ENCODE measurements around the gene PABPN1. TPM values are rescaled to one million over a fixed set of nuclear protein-coding genes. Genes with fewer than 3 reads are reported as not detected.

The PABPN1 gene
- total and polyA plus RNA-seq, 2 of the 13 experiments (the other 11 are each of a cell fraction or from before 2014, with no cell fraction given), result 233 to 524 TPM

DNA sequence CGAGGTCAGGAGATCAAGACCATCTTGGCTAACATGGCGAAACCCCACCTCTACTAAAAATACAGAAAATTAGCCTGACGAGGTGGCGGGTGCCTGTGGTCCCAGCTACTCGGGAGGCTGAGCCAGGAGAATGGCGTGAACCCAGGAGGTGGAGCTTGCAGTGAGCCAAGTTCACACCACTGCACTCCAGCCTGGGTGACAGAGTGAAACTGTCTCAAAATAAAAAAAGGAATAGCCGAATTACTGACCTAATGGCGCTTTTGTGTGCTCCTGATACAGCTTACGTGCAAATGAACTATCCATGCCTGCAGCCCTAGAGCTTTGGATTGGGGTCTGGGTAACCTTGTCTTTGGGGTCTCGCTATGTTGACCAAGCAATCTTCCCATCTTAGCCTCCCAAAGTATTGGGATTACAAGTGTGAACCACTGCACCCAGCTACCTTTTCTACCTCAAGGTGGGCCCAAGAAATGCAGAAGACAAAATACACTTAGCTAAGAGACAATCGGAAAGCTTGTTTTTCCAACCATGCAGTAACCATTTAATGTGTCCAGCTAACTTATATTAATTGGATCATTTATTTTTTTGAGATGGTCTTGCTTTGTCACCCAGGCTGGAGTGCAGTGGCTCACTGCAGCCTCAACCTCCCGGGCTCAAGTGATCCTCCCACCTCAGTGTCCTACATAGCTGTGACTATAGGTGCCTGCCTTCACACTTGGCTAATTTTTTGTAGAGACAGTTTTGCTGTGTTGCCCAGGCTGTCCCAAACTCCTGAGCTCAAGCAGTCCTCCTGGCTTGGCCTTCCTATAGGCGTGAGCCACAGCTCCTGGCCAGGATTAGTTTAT is 5.5 kb downstream of the PABPN1 start (continued):
- TF ChIP-seq, protein P1, sequence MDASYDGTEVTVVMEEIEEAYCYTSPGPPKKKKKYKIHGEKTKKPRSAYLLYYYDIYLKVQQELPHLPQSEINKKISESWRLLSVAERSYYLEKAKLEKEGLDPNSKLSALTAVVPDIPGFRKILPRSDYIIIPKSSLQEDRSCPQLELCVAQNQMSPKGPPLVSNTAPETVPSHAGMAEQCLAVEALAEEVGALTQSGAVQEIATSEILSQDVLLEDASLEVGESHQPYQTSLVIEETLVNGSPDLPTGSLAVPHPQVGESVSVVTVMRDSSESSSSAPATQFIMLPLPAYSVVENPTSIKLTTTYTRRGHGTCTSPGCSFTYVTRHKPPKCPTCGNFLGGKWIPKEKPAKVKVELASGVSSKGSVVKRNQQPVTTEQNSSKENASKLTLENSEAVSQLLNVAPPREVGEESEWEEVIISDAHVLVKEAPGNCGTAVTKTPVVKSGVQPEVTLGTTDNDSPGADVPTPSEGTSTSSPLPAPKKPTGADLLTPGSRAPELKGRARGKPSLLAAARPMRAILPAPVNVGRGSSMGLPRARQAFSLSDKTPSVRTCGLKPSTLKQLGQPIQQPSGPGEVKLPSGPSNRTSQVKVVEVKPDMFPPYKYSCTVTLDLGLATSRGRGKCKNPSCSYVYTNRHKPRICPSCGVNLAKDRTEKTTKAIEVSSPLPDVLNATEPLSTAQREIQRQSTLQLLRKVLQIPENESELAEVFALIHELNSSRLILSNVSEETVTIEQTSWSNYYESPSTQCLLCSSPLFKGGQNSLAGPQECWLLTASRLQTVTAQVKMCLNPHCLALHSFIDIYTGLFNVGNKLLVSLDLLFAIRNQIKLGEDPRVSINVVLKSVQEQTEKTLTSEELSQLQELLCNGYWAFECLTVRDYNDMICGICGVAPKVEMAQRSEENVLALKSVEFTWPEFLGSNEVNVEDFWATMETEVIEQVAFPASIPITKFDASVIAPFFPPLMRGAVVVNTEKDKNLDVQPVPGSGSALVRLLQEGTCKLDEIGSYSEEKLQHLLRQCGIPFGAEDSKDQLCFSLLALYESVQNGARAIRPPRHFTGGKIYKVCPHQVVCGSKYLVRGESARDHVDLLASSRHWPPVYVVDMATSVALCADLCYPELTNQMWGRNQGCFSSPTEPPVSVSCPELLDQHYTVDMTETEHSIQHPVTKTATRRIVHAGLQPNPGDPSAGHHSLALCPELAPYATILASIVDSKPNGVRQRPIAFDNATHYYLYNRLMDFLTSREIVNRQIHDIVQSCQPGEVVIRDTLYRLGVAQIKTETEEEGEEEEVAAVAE (CRISPR knock-in tag; IDR thresholded peaks at IDR 0.05; ENCODE audit: borderline replicate concordance), result no peak
- TF ChIP-seq STAG1 (CRISPR knock-in tag; IDR thresholded peaks at IDR 0.05), result no peak

DNA sequence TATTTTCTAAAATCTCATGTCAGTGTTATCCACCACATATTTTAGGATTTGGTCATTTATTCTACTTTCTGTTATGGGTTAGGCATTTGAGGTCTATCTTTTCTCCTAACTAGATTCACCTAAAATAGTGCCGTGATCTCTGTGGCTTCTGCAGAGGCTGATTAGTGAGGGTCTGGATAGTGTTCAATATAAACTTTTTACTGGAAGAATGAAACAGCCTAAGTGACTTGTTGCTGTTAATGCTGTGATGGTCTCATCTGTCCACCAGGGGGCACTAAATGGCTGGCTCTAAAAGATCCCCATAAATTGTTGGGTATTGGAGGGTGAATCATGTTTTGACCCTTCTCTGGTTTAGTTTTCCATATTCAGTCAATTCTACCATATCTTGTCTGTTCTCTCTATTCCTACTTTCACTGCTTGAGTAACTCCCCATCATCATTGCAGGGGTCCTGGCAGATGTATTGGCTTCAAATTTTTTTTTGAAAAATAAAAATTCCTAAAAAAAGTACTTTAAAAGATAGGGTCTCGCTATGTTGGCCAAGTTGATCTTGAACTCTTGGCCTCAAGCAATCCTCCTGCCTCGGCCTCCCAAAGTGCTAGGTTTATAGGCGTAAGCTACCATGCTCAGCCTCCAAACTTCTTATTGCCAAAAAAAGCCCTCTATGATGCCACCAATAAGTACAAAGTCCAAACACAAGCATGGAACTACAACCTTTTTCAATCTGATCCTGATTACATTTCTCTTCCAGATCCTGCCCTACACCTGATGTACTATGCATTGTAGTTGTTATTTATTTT is 6.9 kb downstream of the PABPN1 start:
- FAIRE-seq, result peak; percentile 86
- TF ChIP-seq ZNF563 (CRISPR knock-in tag; IDR thresholded peaks at IDR 0.05), result no peak
- peak; percentile 79 for TF ChIP-seq XRCC5 (optimal IDR thresholded peaks at IDR 0.05; ENCODE audit: low read length)
- TF ChIP-seq MAF1 (CRISPR knock-in tag; IDR thresholded peaks at IDR 0.05; ENCODE audit: borderline replicate concordance), result no peak
- 0 out of 2 replicates have a peak, but pooled peaks have one; percentile 19 for TF ChIP-seq HNF4A (CRISPR knock-in tag; IDR thresholded peaks at IDR 0.05)
- TF ChIP-seq ZNF264 (CRISPR knock-in tag; IDR thresholded peaks at IDR 0.05), result 0 out of 2 replicates have a peak, but pooled peaks have one; percentile 27
- no peak for TF ChIP-seq CBX2 (IDR thresholded peaks at IDR 0.05; ENCODE audit: low read depth, low read length)
- 0 out of 2 replicates have a peak, but pooled peaks have one; percentile 19 for TF ChIP-seq CBX2 (CRISPR knock-in tag; IDR thresholded peaks at IDR 0.05; ENCODE audit: low read depth)
- peak; percentile 72 for TF ChIP-seq GATAD2A (CRISPR knock-in tag; IDR thresholded peaks at IDR 0.05)
- no peak for TF ChIP-seq KLF13 (CRISPR knock-in tag; IDR thresholded peaks at IDR 0.05)
- no peak for TF ChIP-seq BRF2 (CRISPR knock-in tag; IDR thresholded peaks at IDR 0.05)
- TF ChIP-seq RAD21 (CRISPR knock-in tag; IDR thresholded peaks at IDR 0.05), result peak; percentile 90
- peak; percentile 77; the same call in 1 of the 2 replicates for TF ChIP-seq SMAD3 (CRISPR knock-in tag; IDR thresholded peaks at IDR 0.05)
- peak; percentile 40; the same call in 1 of the 2 replicates for TF ChIP-seq ZNF274 (CRISPR knock-in tag; IDR thresholded peaks at IDR 0.05)
- no peak for TF ChIP-seq ZNF460 (CRISPR knock-in tag; IDR thresholded peaks at IDR 0.05; ENCODE audit: borderline replicate concordance)

More for the DNA sequence above, 6.9 kb downstream of the PABPN1 start:
- no peaks in the 10 kb centered on the region for H3K9me3 ChIP-seq (ENCODE audit: low read length)
- no peak overlapping the region for H2AFZ ChIP-seq (ENCODE audit: low read length)
- H3K79me2 ChIP-seq (ENCODE audit: insufficient read depth, low read length), result peaks cover 9% of the 10 kb centered on the region
- peak; percentile 89 for DNase-seq (ENCODE audit: low spot score)
- intact Hi-C loops (cut with micrococcal nuclease; ENCODE audit: unreplicated experiment), result loop anchor here (1.0 to 5.0 kb wide), 5 partner anchors 33 to 234 kb away; no protein-coding TSS in a partner anchor
- no peak overlapping the region for H3K4me2 ChIP-seq (ENCODE audit: low read depth, low read length)
- no peak overlapping the region for H3K27ac ChIP-seq (ENCODE audit: extremely low read length, insufficient read depth, low read length)
- ATAC-seq, result peak; percentile 75
- in situ Hi-C loops (cut with HindIII; ENCODE audit: extremely low pct_ligation_motif_present, low pct_unique_long_range_greater_than_20kb), result loop anchor here (5.0 kb wide), 1 partner anchor 49 kb away; the partner anchor contains the start of gene CMTM5
- H3K36me3 ChIP-seq (replicated peaks in 1 of 2; ENCODE audit: control insufficient read depth in 1 of 2, insufficient read depth in 2 of 2, low read length in 2 of 2), result peaks cover 16 to 23% of the 10 kb centered on the region in 2 experiments
- no peak overlapping the region for H3K4me3 ChIP-seq (replicated peaks in 1 of 3; ENCODE audit: insufficient read depth in 1 of 3, low read depth in 2 of 3, low read length in 3 of 3)
- peaks cover 11% of the 10 kb centered on the region; the same call in 1 of the 2 replicates for H4K20me1 ChIP-seq (ENCODE audit: insufficient read depth, low read length)
- CTCF ChIA-PET (ENCODE audit: low intra/inter-chr PET ratio, low total read pairs), result interaction anchor here (0.6 to 4.4 kb wide), 10 partner anchors 32 to 235 kb away, joined by 3 to 111 read pairs (median 6); partner anchors contain the start of gene CMTM5
- peaks cover 22% of the 10 kb centered on the region for H3K4me1 ChIP-seq (ENCODE audit: insufficient read depth, low read length)
- POLR2A ChIA-PET, result interaction anchor here (0.6 to 13.2 kb wide), 7 partner anchors 8 to 232 kb away, joined by 3 to 1053 read pairs (median 8); partner anchors contain the start of genes BCL2L2, HOMEZ, PPP1R3E and THTPA
- BruUV-seq (replicated peaks), result no TSS peak
- 36% methylated on average over 4 of the region's 4 CpGs for WGBS (ENCODE audit: low lambda C conversion rate)
- peaks cover 0 to 20% of the 10 kb centered on the region in 2 experiments; a peak in 2 of 5 replicates for H3K27me3 ChIP-seq (ENCODE audit: control insufficient read depth in 1 of 2, insufficient read depth in 2 of 2, low read length in 2 of 2)
- no peak overlapping the region for H3K9ac ChIP-seq (ENCODE audit: insufficient read depth, low read depth, low read length)
